ENCODE measurements around the gene LDLRAD4. TPM values are rescaled to one million over a fixed set of nuclear protein-coding genes. Genes with fewer than 3 reads are reported as not detected.

The LDLRAD4 gene
- total RNA-seq, 2 experiments from 2014 or later: 34.3 to 35.7 TPM

GRCh38 chr18:13562494-13563029, 344.0 kb downstream of the LDLRAD4 start:
- peaks cover 70% of the 10 kb centered on the region for H3K4me1 Mint-ChIP-seq (ENCODE audit: low read depth)
- ChIA-PET POLR2A (interaction anchor here (0.8 to 1.9 kb wide), 13 partner anchors 12 to 164 kb away, joined by 3 to 10 read pairs (median 4); partner anchors contain the start of genes FAM210A and RNMT), CTCF (interaction anchor here (0.8 to 8.8 kb wide), 9 partner anchors 9 to 346 kb away, joined by 3 to 88 read pairs (median 6); no protein-coding TSS in a partner anchor)
- H3K27ac Mint-ChIP-seq: peak overlapping the region; percentile 84
- peaks cover 6% of the 10 kb centered on the region for H3K36me3 Mint-ChIP-seq (ENCODE audit: low read depth)
- H3K4me3 Mint-ChIP-seq: peak overlapping the region; percentile 7
- no peaks in the 10 kb centered on the region for H3K27me3 Mint-ChIP-seq (ENCODE audit: low read depth)
- DNase-seq (peak; percentile 53), ATAC-seq (peak; percentile 20)
- no peaks in the 10 kb centered on the region for H3K9me3 Mint-ChIP-seq (ENCODE audit: insufficient read depth)

GRCh38 chr18:13563390-13563805, 344.8 kb downstream of the LDLRAD4 start:
- ATAC-seq (no peak), DNase-seq (no peak)
- Mint-ChIP-seq H3K4me1 (ENCODE audit: low read depth) (peaks cover 71% of the 10 kb centered on the region), H3K27me3 (ENCODE audit: low read depth) (no peaks in the 10 kb centered on the region), H3K4me3 (no peak overlapping the region), H3K27ac (no peak overlapping the region), H3K9me3 (ENCODE audit: insufficient read depth) (no peaks in the 10 kb centered on the region), H3K36me3 (ENCODE audit: low read depth) (peaks cover 6% of the 10 kb centered on the region)
- ChIA-PET CTCF (interaction anchor here (0.8 to 8.8 kb wide), 10 partner anchors 8 to 347 kb away, joined by 3 to 88 read pairs (median 5); no protein-coding TSS in a partner anchor), POLR2A (interaction anchor here (0.6 to 1.9 kb wide), 12 partner anchors 11 to 188 kb away, joined by 3 to 10 read pairs (median 4); partner anchors contain the start of genes FAM210A and RNMT)

DNA sequence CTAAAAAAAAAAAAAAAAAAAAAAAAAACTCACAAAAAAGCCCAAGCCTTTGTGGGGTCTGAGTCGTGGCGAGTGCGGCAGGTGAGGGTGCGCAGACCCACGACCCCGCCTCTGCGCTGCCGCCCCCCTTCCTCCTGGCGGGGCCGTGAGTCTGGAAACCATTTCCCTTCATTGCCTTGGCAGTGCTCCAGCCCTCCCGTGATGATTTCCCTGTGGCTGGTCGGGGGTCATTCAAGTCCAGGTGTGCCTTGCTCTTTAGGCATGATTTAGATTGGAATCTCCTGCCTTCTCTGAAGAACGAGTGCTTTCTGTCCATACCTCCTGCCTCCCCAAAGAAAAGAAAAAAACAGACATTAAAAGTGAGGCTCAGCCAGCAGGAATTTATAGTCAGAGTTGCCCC, 346.0 kb downstream of the LDLRAD4 start:
- DNase-seq: no peak
- Mint-ChIP-seq H3K27me3 (ENCODE audit: low read depth) (no peaks in the 10 kb centered on the region), H3K4me1 (ENCODE audit: low read depth) (peaks cover 75% of the 10 kb centered on the region), H3K4me3 (peak overlapping the region; percentile 10), H3K36me3 (ENCODE audit: low read depth) (peaks cover 6% of the 10 kb centered on the region), H3K27ac (peak overlapping the region; percentile 66), H3K9me3 (ENCODE audit: insufficient read depth) (no peaks in the 10 kb centered on the region)
- no peak for ATAC-seq
- POLR2A ChIA-PET: interaction anchor here (4.9 kb wide), 1 partner anchor 48 kb away, joined by 32 read pairs; no protein-coding TSS in a partner anchor
- CTCF ChIA-PET: interaction anchor here (0.9 to 1.6 kb wide), 2 partner anchors 17 to 44 kb away, joined by 3 read pairs; no protein-coding TSS in a partner anchor

GRCh38 chr18:13565228-13565627, 346.7 kb downstream of the LDLRAD4 start:
- H3K27me3 Mint-ChIP-seq (ENCODE audit: low read depth): no peaks in the 10 kb centered on the region

DNA sequence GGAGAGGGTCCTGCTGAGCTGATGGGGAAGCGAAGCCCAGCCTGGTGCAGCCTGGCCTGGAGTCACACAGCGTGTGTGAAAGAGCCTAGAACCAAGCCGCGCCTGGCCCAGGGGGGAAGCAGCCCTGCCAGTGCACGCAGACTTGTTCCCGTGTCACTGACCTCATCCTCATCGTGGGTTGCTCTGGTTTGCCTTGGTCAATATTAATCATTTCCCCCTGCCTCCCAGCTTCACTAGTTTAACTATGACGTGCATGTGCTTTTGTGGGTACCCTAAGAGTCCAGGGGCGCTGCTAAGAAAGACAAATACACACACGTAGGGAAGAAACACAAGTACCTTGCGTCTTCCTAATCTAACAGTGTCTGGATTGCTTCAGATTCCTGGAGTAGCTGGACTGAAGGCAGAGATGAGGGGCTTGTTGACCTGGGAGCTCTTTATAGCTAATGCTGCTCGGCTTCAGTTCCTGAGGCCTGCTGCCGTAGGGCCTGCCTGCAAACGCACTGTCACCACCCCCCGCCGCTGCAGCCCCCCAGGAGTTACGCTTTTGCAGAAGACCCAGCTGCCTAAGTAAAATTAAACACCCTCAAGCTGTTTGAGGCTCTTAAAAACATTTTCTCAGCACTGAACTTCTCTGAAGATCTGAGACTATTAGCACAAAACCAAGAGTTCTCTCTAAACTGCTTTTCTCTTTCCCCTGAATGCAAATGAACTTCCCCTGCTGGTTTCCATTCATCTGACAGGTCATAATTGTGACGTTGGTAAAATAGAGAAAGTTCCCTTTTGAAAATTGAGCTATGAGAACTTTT, 348.6 kb downstream of the LDLRAD4 start:
- ChIA-PET POLR2A (interaction anchor here (0.5 to 4.9 kb wide), 9 partner anchors 9 to 508 kb away, joined by 3 to 32 read pairs (median 6); no protein-coding TSS in a partner anchor), CTCF (interaction anchor here (1.0 to 3.6 kb wide), 10 partner anchors 9 to 351 kb away, joined by 3 to 29 read pairs (median 3); no protein-coding TSS in a partner anchor)
- Mint-ChIP-seq H3K27me3 (ENCODE audit: low read depth) (no peaks in the 10 kb centered on the region), H3K9me3 (ENCODE audit: insufficient read depth) (no peaks in the 10 kb centered on the region), H3K27ac (peak overlapping the region; percentile 96), H3K4me3 (peak overlapping the region; percentile 73), H3K36me3 (ENCODE audit: low read depth) (peaks cover 6% of the 10 kb centered on the region), H3K4me1 (ENCODE audit: low read depth) (peaks cover 87% of the 10 kb centered on the region)
- ATAC-seq (peak; percentile 50), DNase-seq (peak; percentile 58)

More at GRCh38 chr18:13565228-13565627, 346.7 kb downstream of the LDLRAD4 start:
- H3K4me1 Mint-ChIP-seq (ENCODE audit: low read depth): peaks cover 79% of the 10 kb centered on the region
- no peak overlapping the region for H3K4me3 Mint-ChIP-seq
- ChIA-PET CTCF (interaction anchor here (0.9 to 3.0 kb wide), 3 partner anchors 16 to 48 kb away, joined by 3 to 29 read pairs (median 3); no protein-coding TSS in a partner anchor), POLR2A (interaction anchor here (4.9 kb wide), 1 partner anchor 47 kb away, joined by 32 read pairs; no protein-coding TSS in a partner anchor)
- H3K27ac Mint-ChIP-seq: no peak overlapping the region
- DNase-seq (no peak), ATAC-seq (no peak)
- H3K36me3 Mint-ChIP-seq (ENCODE audit: low read depth): peaks cover 6% of the 10 kb centered on the region
- no peaks in the 10 kb centered on the region for H3K9me3 Mint-ChIP-seq (ENCODE audit: insufficient read depth)

- CTCF ChIA-PET: interaction anchor here (0.6 to 3.6 kb wide), 4 partner anchors 9 to 64 kb away, joined by 3 to 18 read pairs (median 10); no protein-coding TSS in a partner anchor
- H3K4me1 Mint-ChIP-seq (ENCODE audit: low read depth): peaks cover 79% of the 10 kb centered on the region
- no peaks in the 10 kb centered on the region for H3K27me3 Mint-ChIP-seq (ENCODE audit: low read depth)
- peak; percentile 21 for ATAC-seq
- no peaks in the 10 kb centered on the region for H3K9me3 Mint-ChIP-seq (ENCODE audit: insufficient read depth)
- peaks cover 5% of the 10 kb centered on the region for H3K36me3 Mint-ChIP-seq (ENCODE audit: low read depth)
- H3K27ac Mint-ChIP-seq: peak overlapping the region; percentile 96
- no peak for DNase-seq
- POLR2A ChIA-PET: interaction anchor here (0.8 to 4.9 kb wide), 4 partner anchors 7 to 64 kb away, joined by 3 to 32 read pairs (median 5); no protein-coding TSS in a partner anchor
- no peak overlapping the region for H3K4me3 Mint-ChIP-seq
These were observed 350.2 kb downstream of the LDLRAD4 start for GRCh38 chr18:13568443-13569392.

GRCh38 chr18:13570216-13570615, 351.7 kb downstream of the LDLRAD4 start:
- Mint-ChIP-seq H3K4me3 (no peak overlapping the region), H3K9me3 (ENCODE audit: insufficient read depth) (no peaks in the 10 kb centered on the region), H3K36me3 (ENCODE audit: low read depth) (peaks cover 3% of the 10 kb centered on the region), H3K4me1 (ENCODE audit: low read depth) (peaks cover 79% of the 10 kb centered on the region), H3K27ac (no peak overlapping the region), H3K27me3 (ENCODE audit: low read depth) (no peaks in the 10 kb centered on the region)
- CTCF ChIA-PET: interaction anchor here (0.7 kb wide), 1 partner anchor 412 kb away, joined by 3 read pairs; no protein-coding TSS in a partner anchor
- no peak for DNase-seq
- POLR2A ChIA-PET: interaction anchor here (1.0 to 1.6 kb wide), 2 partner anchors 42 to 44 kb away, joined by 3 to 6 read pairs; no protein-coding TSS in a partner anchor
- peak; percentile 7 for ATAC-seq

GRCh38 chr18:13570856-13571495, 352.4 kb downstream of the LDLRAD4 start:
- Mint-ChIP-seq H3K27ac (peak overlapping the region; percentile 69), H3K36me3 (ENCODE audit: low read depth) (peaks cover 10% of the 10 kb centered on the region), H3K4me3 (no peak overlapping the region), H3K27me3 (ENCODE audit: low read depth) (no peaks in the 10 kb centered on the region), H3K9me3 (ENCODE audit: insufficient read depth) (no peaks in the 10 kb centered on the region), H3K4me1 (ENCODE audit: low read depth) (peaks cover 81% of the 10 kb centered on the region)
- POLR2A ChIA-PET: interaction anchor here (1.0 to 1.6 kb wide), 2 partner anchors 42 to 43 kb away, joined by 3 to 6 read pairs; no protein-coding TSS in a partner anchor
- ATAC-seq (peak; percentile 20), DNase-seq (peak; percentile 51)
- CTCF ChIA-PET: interaction anchor here (0.9 to 1.0 kb wide), 2 partner anchors 8 to 10 kb away, joined by 3 to 4 read pairs; no protein-coding TSS in a partner anchor

- POLR2A ChIA-PET: no interaction called here
These were observed 353.6 kb downstream of the LDLRAD4 start for GRCh38 chr18:13572148-13572547.

DNA sequence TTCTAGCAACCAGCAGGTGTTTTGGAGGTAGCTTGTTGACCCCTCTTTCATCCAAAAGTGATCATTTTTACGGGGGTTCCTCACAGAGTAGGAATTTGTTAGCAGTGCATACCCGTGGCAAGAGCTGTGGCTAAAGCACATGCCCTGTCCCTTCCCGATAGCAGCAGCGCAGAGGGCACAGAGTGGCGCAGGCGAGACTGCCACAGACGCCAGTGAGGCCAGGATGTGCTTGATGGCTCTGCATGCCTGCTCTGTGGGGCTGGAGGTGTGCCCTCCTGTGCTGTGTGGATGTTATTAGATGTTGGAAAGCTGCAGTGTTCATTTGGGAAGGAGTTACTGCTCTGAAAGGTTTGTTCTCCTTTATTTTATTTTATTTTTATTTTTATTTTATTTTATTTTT, 354.2 kb downstream of the LDLRAD4 start:
- Mint-ChIP-seq H3K4me1 (ENCODE audit: low read depth) (peaks cover 80% of the 10 kb centered on the region), H3K36me3 (ENCODE audit: low read depth) (peaks cover 14% of the 10 kb centered on the region), H3K27me3 (ENCODE audit: low read depth) (no peaks in the 10 kb centered on the region), H3K4me3 (no peak overlapping the region), H3K9me3 (ENCODE audit: insufficient read depth) (no peaks in the 10 kb centered on the region), H3K27ac (no peak overlapping the region)
- POLR2A ChIA-PET: no interaction called here
- DNase-seq: no peak
- no peak for ATAC-seq
- CTCF ChIA-PET: interaction anchor here (1.0 kb wide), 1 partner anchor 40 kb away, joined by 3 read pairs; no protein-coding TSS in a partner anchor

More at GRCh38 chr18:13572148-13572547, 353.6 kb downstream of the LDLRAD4 start:
- Mint-ChIP-seq H3K9me3 (ENCODE audit: insufficient read depth) (no peaks in the 10 kb centered on the region), H3K4me1 (ENCODE audit: low read depth) (peaks cover 80% of the 10 kb centered on the region), H3K36me3 (ENCODE audit: low read depth) (peaks cover 14% of the 10 kb centered on the region), H3K4me3 (no peak overlapping the region), H3K27ac (no peak overlapping the region), H3K27me3 (ENCODE audit: low read depth) (no peaks in the 10 kb centered on the region)
- DNase-seq (no peak), ATAC-seq (no peak)
- CTCF ChIA-PET: interaction anchor here (1.0 kb wide), 1 partner anchor 41 kb away, joined by 3 read pairs; no protein-coding TSS in a partner anchor

Measured in activated CD8-positive, alpha-beta T cell treated with anti-CD3 and anti-CD28 coated beads, Interleukin-2, amount 10 ng/mL, durations not matched to agents 7 days and 5 days (primary cell).